ENCODE measurements around the gene LAMA2. TPM values are rescaled to one million over a fixed set of nuclear protein-coding genes. Genes with fewer than 3 reads are reported as not detected.

LAMA2 gene
- total and polyA plus RNA-seq, 2 of the 8 experiments (the other 6 are each of a cell fraction or from before 2014, with no cell fraction given), result 1.3 to 3.8 TPM

DNA sequence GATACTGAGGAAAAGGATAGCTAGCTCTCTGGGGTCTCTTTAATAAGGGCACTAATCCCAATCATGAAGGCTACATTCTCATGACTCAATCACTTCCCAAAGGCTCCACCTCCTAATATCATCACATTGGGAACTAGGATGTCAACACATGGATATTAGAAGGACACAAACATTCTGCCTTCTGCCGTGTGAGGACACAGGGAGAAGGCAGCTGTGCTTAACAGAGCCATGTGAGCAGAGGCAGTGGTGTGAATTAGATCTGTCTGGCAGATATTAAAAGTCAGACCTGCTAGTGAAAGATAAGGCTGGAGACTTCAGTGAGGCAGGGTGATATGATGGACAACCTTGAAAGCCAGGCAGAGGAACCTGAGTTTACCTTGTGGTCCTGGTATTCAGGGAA lies 485.1 kb downstream of the LAMA2 start:
- Histone ChIP-seq H2BK15ac (ENCODE audit: low read length) (no peak overlapping the region), H3K4me2 (ENCODE audit: insufficient read depth in 1 of 2, low read depth in 2 of 2, low read length in 2 of 2) (no peak overlapping the region), H2BK120ac (replicated peaks; ENCODE audit: low read depth, low read length) (no peak overlapping the region), H2BK12ac (ENCODE audit: low read depth, low read length) (no peak overlapping the region), H3K79me2 (ENCODE audit: control insufficient read depth in 1 of 2, insufficient read depth in 2 of 2, low read length in 2 of 2) (no peaks in the 10 kb centered on the region), H3K4me3 (ENCODE audit: extremely low read depth in 1 of 4, insufficient read depth in 2 of 4, low read depth in 3 of 4, low read length in 4 of 4) (no peak overlapping the region), H3K14ac (ENCODE audit: insufficient read length) (no peak overlapping the region), H3K18ac (ENCODE audit: extremely low read depth, low read length) (no peak overlapping the region), H3K36me3 (ENCODE audit: control insufficient read depth in 2 of 4, insufficient read depth in 4 of 4, low read length in 3 of 4) (no peaks in the 10 kb centered on the region), H3K27ac (ENCODE audit: low read depth, low read length) (no peak overlapping the region), H3K4me1 (replicated peaks in 1 of 4; ENCODE audit: control insufficient read depth in 3 of 4, insufficient read depth in 4 of 4, low read length in 3 of 4) (peaks cover 0 to 2% (median 0%) of the 10 kb centered on the region in 4 experiments; a peak in 3 of 7 replicates), H4K20me1 (replicated peaks in 1 of 2; ENCODE audit: control insufficient read depth in 1 of 2, insufficient read depth in 2 of 2, low read length in 2 of 2) (no peaks in the 10 kb centered on the region), H3K27me3 (replicated peaks in 1 of 4; ENCODE audit: control insufficient read depth in 3 of 4, extremely low read depth in 1 of 4, insufficient read depth in 3 of 4, low read length in 3 of 4) (no peaks in the 10 kb centered on the region), H2AFZ (ENCODE audit: low read length) (no peak overlapping the region), H3K23ac (ENCODE audit: insufficient read length) (no peak overlapping the region), H3K9ac (replicated peaks in 1 of 4; ENCODE audit: extremely low read depth in 1 of 4, low read depth in 3 of 4, low read length in 3 of 4) (no peak overlapping the region), H3K23me2 (ENCODE audit: low read depth, low read length) (no peaks in the 10 kb centered on the region), H2BK5ac (ENCODE audit: low read depth, low read length) (no peak overlapping the region), H3K4ac (replicated peaks; ENCODE audit: insufficient read length, low read depth, low read length) (no peak overlapping the region), H4K5ac (ENCODE audit: insufficient read length, low read depth, low read length) (no peak overlapping the region), H3K56ac (replicated peaks; ENCODE audit: insufficient read length, low read depth, low read length) (no peak overlapping the region), H4K8ac (ENCODE audit: extremely low read depth, insufficient read depth, low read length) (no peak overlapping the region), H2BK20ac (ENCODE audit: low read length) (no peak overlapping the region), H3K9me3 (ENCODE audit: insufficient read depth in 2 of 2, low read depth in 1 of 2, low read length in 1 of 2) (no peaks in the 10 kb centered on the region), H2AK5ac (ENCODE audit: low read depth, low read length) (no peak overlapping the region), H3K79me1 (ENCODE audit: low read depth, low read length) (no peaks in the 10 kb centered on the region), H4K91ac (replicated peaks; ENCODE audit: insufficient read length, low read length) (no peak overlapping the region)
- no peak for FAIRE-seq
- 84% methylated on average over 1 of the region's 1 CpG; no CpG with 5 or more reads in 1 of the 2 experiments for WGBS, 2 experiments (ENCODE audit: extremely low coverage in 1 of 2, insufficient coverage in 1 of 2, insufficient read length in 1 of 2, insufficient replicate concordance in 2 of 2, low coverage in 1 of 2, low lambda C conversion rate in 2 of 2, missing lambda C conversion rate in 1 of 2)
- ChIA-PET CTCF (ENCODE audit: partially characterized antibody) (interaction anchor here (0.6 to 1.6 kb wide), 2 partner anchors 33 to 50 kb away, joined by 3 read pairs; no protein-coding TSS in a partner anchor), POLR2A (ENCODE audit: partially characterized antibody) (no interaction called here)
- no peak for DNase-seq (ENCODE audit: low read depth in 1 of 2, low spot score in 2 of 2)
- no peak for TF ChIP-seq GABPA (IDR thresholded peaks at IDR 0.05; ENCODE audit: borderline replicate concordance, insufficient read depth, low read length)
- TF ChIP-seq CBX5 (IDR thresholded peaks at IDR 0.05; ENCODE audit: low read depth, low read length), result no peak
